HuH-7.5 (cell line): ENCODE measurements around the gene SPPL2A.
"Not testable (repeated sequence)": the region's sequence is repeated elsewhere in the genome, so short reads cannot be mapped to it uniquely, and the experiment has no call there.

ENCODE experiments used
- DNase-seq: peaks from one replicate; pipeline ENCODE4 v3.0.0; 2011; ENCODE audit warnings: low spot score

Gene SPPL2A, protein sequence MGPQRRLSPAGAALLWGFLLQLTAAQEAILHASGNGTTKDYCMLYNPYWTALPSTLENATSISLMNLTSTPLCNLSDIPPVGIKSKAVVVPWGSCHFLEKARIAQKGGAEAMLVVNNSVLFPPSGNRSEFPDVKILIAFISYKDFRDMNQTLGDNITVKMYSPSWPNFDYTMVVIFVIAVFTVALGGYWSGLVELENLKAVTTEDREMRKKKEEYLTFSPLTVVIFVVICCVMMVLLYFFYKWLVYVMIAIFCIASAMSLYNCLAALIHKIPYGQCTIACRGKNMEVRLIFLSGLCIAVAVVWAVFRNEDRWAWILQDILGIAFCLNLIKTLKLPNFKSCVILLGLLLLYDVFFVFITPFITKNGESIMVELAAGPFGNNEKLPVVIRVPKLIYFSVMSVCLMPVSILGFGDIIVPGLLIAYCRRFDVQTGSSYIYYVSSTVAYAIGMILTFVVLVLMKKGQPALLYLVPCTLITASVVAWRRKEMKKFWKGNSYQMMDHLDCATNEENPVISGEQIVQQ

DNA sequence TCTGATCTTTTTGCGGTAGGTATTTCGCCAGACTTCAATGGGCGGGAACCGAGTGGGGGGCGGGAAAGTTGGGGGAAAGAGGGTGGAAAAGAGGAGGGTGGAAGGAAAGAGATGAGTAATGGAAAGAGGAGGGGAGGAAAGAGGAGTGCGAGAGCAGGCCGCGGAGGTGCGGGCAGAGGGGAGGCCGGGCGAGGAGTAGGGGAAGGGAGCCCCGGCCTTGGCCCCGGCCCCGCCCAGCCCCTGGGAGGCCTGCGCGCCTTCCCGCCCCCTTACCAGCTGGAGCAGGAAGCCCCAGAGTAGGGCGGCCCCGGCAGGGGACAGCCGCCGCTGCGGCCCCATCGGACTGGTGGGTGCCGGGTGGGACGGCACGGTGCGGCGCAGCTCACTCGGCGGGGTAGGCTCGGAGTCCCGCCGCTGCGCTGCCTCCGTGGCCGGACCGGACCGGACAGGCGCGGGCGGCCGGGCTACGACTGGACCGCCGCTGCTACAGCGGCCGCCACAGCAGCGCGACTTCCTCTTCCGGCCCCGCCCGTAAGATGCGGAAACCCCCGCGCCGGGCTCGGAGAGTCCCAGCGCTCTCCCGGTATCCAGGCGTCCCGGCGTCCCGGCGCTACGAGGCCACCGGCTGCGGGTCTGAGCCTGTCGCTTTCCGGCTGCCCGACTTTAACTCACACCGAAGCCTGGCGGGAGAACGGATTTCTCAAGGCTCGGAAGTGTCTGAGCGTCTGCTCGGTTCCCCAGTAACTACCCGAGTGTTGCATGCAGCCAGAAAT, at the start of gene SPPL2A:
TSS of gene SPPL2A (minus strand) at position 512 of the 773 bp plus-strand sequence. CDS start at position 339, 173 bp downstream.
- DNase-seq, result peak; percentile 87

DNA sequence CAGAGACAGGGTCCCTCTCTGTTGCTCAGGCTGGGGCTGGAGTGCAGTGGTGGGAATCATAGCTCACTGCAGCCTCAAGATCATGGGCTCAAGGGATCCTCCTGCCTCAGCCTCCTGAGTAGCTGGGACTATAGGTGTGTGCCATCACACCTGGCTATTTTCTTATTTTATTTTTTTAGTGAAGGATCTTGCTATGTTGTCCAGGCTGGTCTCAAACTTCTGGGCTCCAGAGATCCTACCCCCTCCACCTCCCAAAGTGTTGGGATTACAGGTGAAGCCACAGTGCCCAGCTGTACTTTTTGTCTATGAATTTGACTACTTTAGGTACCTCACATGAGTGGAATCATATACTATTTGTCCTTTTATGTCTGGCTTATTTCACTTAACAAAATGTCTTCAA, 49.1 kb upstream of the SPPL2A start:
- DNase-seq, result no peak

DNA sequence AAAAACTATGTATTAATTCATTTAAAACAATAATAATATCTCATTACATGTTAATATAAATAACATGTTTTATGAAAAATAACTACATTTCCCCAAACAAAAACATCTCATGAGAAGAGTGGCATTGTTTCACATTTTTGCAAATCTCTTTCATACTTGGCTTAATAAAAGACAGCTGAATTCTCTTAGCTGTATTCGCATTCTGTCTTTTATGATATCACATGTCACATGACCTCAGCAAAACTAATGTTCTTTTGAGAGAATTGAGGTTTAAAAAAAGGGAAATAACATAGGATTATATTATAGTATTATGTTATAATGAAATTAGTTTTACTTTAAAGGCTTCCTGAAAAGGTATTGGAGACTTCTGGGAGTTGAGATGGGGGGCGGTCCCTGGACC, 48.4 kb upstream of the SPPL2A start:
- no peak for DNase-seq

DNA sequence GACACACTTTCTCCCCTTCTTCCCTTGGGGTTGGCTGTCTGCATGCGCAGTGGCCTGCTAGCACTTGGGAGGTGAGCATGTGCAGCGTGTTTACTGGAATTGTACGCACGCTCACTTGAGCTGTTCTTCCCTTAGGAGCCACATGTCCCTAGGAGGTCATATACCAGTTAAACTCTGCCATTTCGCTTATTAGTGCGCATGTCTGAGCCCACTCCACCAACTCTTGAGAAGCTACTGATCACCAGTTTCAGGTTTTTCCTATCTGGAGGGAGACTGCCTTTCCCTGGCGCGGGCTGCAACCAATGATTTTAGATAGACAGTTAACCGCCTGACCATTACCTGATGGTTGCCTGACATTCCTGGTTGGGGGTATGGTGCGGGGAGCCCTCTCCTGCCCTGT, 47.6 kb upstream of the SPPL2A start:
- DNase-seq, result no peak

DNA sequence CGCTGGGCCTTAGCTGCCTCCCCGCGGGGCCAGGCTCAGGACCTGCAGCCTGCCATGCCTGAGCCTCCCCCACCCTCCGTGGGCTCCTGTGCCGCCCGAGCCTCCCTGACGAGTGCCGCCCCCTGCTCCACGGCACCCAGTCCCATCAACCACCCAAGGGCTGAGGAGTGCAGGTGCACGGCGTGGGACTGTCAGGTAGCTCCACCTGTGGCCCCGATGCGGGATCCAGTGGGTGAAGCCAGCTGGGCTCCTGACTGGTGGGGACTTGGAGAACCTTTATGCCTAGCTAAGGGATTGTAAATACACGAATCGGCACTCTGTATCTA, 46.6 kb upstream of the SPPL2A start:
- DNase-seq, result not testable (repeated sequence)

DNA sequence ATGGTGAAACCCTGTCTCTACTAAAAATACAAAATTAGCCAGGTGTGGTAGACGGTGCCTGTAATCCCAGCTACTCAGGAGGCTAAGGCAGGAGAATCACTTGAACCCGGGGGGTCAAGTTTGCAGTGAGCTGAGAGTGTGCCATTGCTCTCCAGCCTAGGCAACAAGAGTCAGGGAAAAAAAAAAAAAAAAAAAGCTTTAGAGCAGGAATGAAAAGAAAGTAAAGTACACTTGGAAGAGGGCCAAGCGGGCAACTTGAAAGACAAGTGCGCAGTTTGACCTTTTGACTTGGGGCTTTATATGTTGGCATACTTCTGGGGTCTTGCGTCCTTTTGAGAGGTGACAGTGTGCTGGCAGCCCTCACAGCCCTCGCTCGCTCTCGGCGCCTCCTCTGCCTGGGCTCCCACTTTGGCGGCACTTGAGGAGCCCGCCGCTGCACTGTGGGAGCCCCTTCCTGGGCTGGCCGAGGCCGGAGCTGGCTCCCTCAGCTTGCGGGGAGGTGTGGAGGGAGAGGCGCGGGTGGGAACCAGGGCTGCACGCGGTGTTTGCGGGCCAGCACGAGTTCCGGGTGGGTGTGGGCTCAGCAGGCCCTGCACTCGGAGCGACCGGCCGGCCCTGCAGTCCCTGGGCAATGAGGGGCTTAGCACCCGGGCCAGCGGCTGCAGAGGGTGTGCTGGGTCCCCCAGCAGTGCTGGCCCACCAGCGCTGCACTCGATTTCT, 46.1 kb upstream of the SPPL2A start:
- DNase-seq, result not testable (repeated sequence)

DNA sequence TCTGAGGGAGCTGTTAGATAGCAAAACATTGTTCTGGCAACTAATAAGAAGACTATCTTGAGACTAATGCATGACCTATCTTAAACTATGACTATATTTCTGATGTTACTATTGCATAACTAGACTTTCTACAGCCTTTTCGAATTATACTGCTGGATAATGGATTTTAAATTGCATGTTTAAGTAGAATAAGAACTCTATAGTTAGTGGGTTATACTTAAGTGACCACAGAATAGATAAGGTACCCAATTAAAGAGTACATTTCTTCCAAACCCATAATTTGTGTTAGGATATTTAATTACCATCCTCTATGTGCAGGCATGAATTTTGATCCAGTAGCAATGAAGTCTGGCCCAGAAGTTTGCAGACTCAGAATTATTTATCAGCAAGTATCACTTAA, 44.6 kb upstream of the SPPL2A start:
- no peak for DNase-seq

DNA sequence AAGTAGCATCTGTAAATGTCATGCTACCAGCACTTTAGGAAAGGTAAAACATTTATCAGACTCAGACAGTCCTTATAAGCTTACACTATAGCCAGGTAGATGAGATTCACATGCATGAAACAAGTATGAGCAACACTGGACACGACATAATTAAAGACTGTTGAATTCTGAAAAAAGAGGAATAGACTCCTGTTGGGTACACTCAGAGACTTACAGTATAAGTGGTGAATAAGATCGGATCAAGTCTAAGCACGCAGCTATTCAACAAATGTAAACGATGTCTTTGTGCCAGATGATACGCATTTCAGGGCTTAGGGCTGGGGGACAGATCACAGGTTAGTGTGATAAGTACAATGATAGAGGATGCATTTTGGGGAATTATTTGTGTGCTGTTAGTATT, 43.2 kb upstream of the SPPL2A start:
- DNase-seq, result no peak

DNA sequence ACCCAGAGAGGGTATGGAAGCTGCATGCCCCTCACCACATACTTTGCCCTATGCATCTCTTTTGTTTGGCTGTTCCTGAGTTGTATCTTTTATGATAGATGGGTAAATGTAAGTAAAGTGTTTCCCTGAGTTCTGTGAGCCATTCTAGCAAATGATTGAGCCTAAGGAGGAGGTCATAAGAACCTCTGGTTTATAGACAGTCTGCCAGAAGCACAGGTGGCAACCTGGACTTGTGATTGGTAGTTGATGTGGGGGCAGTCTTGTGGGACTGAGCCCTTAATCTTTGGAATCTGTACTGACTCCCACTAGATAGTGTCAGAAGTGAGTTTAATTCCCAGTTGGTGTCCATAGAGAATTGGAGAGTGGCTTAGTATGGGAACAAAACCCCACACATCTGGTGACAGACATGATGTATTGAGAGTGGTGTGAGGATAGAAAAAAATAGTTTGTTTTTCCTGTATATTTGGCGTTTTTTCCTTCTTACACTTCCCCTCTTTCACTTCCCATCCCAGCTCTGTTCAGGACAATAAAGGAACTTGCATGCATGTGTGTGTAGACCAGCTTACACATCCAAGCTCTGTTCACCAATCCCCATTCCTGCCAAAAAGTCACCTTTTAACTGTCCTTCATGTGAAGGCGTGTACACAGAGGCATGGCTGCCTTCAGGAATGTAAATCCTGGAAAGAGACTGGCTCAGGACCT, 38.1 kb upstream of the SPPL2A start:
- DNase-seq, result no peak

DNA sequence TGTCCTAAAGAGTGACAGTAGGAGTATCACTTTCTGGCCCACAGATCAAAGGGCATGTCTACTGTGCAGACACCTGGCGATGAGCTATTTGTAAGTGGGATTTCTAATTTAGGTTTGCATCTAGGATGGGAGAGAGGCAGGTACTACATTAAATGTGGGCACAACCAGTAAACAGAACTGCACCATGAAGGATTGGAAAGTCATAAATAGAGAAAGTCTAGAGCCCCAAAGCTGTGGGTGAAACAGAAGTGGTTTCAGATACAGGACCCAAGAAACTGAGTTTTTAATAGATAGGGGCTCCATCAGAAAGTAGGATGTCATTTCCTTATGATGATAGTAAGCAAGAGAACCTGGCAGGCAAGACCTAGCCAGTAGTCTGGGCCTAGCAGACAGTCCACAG, 35.2 kb upstream of the SPPL2A start:
- DNase-seq, result no peak

DNA sequence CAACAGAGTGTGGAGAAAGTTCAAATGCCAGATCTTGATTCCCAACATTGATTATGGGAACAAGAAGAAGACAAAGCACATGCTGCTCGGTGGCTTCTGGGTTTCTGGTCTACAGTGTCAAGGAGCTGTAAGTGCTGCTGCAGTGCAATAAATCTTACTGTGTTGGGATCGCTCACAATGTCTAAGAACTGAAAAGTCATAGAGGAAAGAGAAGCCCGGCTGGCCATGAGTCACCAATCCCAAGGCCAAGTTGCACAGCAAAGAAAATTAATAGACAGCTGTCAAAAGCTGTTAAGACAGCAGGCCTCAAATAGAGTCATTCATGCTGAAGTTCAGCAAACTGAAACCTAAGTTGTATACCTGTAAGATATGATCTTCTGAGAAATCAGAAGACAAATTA, 33.2 kb upstream of the SPPL2A start:
- no peak for DNase-seq

DNA sequence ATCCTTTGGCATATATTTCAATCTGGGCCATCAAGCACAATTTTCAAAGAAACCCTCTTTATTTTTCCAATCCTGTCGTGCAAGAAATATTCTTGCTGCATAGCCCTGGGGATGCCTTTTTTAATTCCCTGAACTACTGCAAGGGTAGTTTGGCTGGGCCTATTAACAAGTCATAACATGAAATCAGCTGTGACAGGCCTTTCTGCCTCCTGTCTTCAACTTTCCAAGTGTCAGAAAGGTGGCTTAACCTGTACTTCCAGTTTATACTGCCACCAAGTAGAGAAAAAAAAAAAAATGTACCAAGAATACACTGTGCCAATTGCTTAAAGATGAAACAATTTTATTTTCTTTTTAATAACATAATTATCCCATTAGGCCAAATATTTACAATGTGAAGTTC, 32.4 kb upstream of the SPPL2A start:
- DNase-seq, result no peak

DNA sequence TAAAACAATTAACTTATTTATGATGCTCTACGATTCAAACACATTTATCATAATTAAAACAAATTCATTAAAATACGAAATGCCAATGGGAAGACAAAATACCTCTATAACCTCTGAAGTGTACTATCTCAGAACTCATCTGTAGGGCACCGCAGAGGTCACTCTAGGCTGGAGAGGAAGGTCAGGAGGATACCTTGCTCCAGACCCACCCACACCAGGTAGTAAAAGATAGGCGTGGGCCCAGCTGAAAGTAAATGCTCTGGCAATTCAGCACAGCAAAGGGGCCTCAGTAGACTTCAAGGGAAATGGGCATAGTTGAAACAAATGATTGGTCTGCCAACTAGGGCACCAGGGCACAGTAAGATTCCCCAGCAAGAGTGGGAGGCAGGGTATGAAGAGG, 26.0 kb upstream of the SPPL2A start:
- no peak for DNase-seq

DNA sequence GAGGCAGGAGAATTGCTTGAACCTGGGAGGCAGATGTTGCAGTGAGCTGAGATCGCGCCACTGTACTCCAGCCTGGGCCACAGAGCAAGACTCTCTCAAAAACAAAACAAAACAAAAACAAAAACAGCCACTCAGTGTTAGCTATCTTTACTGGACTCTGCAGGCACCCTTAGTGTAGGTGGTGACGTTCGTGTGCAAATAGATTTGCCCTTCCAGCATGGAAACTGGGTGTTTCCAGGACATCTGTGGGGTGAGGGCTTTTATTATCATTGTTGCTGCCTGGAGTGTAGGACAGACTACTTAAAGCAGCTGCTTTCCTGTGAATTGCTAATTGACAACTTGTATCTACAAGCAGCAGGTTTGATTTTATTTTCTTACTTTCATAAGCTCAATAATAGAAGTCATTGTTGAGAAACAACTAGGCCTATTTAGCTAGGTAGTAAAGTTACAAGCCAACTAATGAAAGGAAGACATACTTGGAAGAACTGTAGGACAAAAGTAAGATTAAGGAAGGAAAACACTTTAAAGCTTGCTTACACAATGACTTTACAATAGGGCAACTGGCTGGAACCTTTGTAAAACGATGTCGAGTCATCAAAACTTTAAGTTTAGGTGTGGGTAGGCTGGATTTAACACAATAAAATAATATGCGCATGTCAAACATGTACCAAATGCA, 25.4 kb upstream of the SPPL2A start:
- no peak for DNase-seq

DNA sequence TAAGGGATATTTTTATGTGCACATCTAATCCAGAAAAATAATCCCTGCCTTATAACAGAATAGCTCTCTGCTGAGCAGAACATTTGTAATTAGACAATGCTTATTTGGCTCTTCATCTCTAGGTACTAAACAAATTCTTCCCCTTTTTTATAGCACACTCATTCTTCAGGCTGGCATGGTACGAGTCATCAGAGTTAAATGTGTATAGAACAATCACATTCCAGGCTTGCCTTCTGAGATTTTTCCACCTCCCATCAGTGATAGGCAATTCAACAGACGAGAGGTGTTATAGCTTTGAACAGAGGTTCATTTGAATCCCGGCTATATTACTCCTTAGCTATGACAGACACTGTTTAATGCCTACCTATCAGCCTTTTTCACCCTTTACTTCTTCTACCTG, 21.4 kb upstream of the SPPL2A start:
- no peak for DNase-seq

DNA sequence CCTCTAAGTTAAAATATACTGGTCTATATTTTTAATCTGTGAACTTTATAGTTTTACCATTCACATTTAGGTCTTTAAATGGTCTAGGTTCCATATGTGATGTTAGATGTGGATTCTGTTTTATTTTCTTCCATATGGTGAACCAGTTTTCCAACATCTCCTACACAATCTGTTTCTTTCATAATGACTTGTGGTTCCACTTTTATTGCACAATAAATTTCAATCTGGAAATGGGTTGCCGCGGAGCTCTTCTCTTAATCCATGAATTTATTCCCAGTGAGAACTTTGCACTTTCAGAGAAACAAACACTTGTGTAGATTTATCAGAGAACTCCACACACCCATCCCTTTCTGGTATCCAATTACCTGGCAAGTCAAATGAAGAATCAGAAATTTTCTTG, 20.9 kb upstream of the SPPL2A start:
- DNase-seq, result no peak

DNA sequence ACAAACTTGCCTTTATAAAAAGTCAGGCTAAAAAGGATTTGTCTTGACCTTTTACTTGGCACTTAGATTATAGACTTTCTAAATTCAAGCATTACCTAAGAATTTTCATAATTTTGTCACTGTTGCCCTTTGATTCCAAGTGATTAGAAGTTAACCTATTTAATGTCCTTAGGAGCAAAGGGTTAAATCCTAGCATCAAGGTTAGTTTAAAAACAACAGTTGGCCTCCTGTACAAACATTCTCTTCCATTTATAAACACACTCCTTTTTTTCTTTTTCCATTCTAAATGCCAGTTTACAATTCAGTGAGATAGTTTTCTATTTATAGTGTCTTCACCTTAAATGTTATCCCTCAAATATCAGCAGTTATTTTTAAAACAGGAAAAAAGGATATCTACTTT, 18.4 kb upstream of the SPPL2A start:
- DNase-seq, result no peak

DNA sequence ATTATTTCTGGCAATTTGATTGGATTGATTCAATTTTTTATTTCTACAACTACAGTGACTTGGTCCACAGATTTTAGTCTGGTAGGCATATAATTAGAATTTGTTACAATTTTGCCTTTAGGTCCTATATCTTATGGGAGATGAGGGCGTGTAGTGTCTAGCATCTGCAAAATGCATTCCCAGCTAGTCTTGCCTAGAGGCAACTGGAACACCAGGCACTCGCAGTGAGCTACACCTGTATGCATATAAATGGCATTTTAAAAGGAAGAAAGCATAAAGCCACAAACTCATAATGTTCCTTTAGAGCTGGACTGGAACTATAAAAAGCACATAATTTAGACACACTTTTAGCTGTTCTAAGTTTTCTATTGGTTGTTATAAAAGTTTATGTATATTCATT, 17.9 kb upstream of the SPPL2A start:
- no peak for DNase-seq

DNA sequence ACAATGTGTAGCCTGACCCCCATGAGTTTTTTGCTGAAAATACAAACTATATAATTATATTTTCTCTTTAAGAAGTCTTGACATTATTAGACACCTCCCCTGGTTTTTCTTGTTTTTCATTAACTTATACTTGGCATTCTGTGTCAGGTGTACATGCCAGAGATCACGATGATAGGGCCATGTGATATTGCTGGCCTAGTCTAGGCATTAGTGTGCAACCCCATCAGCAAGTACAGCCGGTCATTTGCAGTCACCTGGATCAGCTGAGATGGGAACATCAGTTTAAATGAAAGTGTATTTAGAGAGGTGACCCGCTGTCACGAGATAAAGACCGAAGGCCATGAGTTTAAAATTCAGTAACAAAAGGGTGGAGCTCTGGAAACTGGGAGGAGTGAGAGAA, 12.6 kb upstream of the SPPL2A start:
- no peak for DNase-seq

DNA sequence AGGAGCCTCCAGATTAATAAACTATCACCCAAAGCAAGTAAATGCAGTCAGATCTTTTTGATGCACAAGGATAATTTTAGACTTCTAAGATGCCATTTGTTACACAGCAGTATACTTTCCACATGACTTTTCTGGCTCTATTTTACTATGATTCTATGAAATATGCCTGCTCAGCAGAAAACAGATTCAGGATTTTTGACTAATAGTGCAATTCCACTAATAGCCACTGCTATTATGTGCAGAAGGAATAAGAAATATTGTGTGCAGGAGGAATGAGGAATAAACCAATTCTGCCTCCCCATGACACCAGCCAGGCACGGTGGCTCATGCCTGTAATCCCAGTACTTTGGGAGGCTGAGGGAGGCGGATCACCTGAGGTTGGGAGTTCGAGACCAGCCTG, 11.5 kb upstream of the SPPL2A start:
- no peak for DNase-seq

DNA sequence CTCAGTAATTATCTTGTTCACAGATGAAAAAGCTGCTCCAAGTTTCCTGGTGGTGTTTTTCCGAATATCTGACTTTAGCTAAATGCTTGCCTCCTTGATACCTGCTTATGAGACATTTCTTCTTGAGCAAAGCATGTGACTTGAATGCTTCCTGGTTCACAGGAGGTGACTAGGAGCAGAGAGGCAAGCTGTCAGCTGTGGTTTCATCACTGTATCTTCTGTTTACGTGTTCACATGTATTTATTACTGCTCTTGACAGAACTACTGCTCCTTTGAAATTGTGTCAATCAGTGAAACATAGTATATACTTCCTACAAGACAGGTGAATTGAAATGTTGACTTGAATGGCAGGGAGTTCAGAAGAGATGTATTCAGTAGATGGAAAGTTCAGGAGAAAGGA, 8.9 kb upstream of the SPPL2A start:
- DNase-seq, result no peak

DNA sequence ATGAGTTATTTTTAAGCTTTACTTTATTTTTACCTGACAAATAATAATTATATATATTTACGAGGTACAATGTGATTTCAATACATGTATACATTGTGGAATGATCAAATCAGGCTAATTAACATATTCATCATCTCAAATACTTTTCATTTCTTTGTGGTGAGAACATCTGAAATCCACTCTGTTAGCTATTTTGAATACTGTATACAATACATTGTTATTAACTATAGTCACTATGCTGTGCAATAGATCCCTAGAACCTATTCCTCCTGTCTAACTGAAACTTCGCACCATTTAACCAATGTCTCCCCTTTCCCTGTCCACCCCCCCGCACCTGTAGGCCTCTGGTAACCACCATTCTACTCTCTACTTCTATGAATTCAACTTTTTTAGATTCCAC, 7.9 kb upstream of the SPPL2A start:
- DNase-seq, result no peak
